GM19468 (cell line): Measurements from ENCODE around the gene SH2B2.

ENCODE experiments used
- ATAC-seq: cut with Tn5 transposase; IDR thresholded peaks from one replicate; pipeline ENCODE4 v1.9.1; 2021; ENCODE audit warnings: mild to moderate bottlenecking, moderate library complexity, moderate number of reproducible peaks; ENCODE audit not compliant: unreplicated experiment; ENCODE audit errors: extremely low read depth

SH2B2 gene

DNA sequence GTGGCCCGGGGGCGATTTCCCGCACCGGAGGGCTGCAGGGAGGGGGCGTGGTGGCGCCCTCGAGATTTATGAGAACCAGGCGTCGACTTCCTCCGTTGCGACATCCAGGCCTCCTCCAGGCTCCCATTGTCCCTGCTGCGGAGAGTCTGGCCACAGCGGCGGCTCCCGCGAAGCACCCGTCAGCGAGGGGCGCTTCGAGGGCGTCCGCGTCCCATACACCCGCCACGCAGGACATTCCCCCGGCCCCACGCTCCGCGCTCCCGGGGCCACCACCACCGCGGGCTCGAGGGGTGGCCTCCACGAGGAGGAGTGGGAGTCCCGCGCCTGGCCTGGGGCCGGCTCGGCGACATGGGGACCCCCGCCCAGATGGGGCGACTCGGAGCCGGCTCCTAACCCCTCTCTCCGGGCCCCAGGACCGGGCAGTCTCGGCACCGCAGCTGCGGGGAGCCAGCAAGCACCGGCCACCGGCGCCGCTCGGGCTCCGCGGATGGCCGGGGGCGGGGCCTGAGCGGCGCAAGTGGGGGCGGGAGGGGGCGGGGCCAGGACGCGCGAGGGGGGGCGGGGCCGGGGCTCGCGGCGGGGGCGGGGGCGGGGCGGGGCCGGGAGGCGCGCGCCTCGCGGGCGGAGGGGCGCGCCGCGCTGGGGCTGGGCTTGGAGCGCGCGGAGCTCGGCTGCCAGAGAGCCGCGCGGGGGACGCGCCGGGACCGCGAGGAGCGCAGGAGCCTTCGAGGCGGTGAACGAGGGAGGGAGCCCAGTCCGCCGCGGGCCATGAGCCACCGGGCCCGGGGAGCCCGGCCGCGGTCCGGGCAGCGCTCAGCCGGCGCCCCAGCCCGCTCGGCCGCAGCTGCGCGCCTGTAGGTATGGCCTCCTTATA is at the start of gene SH2B2:
Gene SH2B2, plus strand, starts transcription at position 632 of the 874 bp plus-strand sequence. CDS start 13,683 bp downstream, outside the sequence.
- ATAC-seq, result no peak

DNA sequence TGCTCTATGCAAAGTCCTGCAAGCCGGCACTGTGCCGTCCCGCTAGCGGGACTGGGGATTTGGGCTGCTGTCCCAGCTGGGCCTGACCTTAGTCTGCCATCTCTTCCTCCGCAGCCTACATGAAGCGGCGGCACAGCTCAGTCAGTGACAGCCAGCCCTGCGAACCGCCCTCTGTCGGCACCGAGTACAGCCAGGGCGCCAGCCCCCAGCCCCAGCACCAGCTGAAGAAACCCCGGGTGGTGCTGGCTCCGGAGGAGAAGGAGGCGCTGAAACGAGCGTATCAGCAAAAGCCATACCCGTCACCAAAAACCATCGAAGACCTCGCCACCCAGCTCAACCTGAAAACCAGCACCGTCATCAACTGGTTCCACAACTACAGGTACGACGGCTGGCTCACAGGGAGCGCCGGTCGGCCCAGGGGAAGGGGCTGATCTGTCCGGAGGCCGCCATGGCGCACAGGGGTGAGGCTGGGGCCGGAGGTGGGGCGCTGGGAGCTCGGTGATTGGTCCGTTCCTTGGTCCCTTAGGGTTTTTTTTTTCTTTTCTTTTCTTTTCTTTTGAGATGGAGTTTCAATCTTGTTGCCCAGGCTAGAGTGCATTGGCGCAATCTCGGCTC is 47.4 kb upstream of the SH2B2 start:
- no peak for ATAC-seq

DNA sequence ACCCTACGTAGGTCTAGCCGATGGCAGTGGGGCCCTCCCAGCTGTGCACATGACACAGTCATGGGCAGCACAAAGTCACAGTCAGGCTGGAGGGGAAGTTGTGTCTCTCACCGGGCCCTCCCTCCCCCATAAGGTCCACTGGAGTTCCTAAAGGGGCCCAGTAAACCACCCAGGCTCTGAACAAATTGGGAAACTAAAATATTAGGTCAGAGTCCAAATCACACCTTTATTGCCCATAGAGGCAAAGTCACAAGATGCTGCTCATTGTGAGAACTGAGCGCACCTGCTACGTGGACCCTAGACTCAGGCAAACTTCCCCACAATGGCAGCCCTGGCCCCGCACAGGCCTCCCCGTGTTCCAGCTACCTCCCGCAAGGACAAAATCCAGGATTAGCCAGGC is 45.2 kb upstream of the SH2B2 start:
- no peak for ATAC-seq

DNA sequence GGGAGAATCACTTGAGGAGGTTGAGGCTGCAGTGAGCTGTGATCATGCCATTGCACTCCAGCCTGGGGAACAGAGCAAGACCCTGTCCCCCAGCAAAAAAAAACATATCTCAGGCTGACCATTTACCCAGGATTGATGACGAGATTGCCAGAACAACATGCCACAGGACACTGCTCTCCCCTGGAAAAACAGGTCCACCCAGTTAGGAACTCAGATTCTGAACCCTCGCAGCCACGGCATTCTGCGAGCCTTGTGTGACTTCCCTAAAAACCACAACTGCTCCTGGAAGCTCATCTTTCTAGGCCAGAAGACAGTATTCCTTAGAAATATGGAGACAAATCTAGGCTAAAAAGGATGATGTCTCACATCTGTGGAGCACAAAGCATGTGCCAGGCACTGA is 42.1 kb upstream of the SH2B2 start:
- ATAC-seq, result no peak

DNA sequence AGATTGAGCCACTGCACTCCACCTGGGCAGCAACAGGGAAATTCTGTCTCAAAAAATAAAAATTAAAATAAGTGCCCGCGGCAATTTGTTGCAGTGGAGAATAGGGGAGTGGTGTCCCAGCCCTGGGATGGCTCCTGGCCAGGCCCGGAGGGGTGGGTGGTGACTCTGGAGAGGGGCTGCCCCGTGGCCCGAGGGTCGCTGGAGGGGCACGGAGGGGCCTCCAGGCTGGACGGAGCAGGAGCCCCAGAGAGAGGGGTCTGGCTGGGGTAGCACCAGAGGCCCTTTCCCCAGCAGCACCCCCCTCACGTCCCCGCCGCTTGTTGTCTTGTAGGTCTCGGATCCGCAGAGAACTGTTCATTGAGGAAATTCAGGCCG is 38.6 kb upstream of the SH2B2 start:
- no peak for ATAC-seq

DNA sequence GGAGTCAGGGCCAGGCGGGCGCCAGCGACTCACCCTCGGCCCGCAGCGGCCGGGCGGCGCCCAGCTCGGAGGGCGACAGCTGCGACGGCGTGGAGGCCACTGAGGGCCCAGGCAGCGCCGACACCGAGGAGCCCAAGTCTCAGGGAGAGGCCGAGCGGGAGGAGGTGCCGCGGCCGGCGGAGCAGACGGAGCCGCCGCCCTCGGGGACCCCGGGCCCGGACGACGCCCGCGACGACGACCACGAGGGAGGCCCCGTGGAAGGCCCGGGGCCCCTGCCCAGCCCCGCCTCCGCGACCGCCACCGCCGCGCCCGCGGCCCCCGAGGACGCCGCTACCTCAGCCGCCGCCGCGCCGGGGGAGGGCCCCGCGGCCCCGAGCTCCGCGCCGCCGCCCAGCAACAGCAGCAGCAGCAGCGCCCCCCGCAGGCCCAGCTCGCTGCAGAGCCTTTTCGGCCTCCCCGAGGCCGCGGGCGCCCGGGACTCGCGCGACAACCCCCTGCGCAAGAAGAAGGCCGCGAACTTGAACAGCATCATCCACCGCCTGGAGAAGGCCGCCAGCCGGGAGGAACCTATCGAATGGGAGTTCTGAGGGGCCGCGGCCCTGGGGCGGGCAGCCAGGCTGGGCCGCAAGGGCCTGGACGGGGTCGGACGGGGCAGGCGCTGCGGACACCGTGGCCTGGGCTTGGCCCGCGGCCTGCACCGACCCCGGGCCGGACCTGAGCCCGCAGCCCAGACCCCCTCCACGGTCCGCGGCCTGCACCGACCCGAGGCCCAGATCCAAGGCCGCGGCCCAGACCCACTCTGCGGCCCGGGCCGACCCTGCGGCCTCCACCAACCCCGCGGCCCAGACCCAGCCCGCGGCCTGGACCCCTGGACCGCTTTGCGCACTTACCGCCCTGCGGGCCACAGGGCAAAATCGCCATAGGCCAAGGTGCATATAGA is 37.9 kb upstream of the SH2B2 start:
- no peak for ATAC-seq

DNA sequence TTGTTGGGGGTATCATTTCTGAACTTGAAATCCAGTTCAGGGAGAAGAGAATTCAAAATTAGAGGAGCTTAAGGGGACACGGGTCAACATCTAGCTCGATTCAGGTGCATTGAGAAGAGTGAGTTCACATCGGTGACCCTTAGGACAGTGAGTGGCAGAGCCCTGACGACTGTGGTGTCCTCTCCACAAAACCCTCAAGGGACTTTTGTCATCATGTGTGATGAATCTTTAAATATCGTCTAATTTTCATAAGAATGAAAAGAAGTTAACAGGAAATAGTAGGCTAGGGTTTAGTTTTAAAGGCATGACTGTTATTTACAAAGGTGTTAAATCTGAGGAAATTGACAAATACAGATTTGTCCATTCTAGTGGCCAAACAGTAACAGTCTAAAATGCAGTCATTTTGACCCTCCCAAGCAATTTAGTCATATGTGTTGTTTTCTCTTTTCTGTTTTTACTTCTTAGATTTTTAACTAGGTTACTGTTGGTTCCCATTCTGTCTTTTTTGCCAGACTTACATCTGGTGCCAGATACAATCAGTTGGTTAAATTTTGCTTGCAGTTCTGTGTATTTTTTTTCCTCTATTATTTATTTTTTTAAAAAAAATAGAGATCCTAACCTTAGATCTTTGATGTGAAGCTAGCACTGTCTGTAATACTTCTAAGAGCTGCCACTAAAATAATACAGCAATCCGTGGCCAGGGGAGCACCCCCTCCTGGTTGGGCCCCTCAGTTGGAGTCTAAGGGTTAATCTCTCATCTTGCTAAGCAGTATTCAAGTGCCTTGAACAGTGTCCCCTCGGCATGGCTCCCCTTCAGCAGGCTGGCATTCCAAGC is 34.9 kb upstream of the SH2B2 start:
- ATAC-seq, result no peak

DNA sequence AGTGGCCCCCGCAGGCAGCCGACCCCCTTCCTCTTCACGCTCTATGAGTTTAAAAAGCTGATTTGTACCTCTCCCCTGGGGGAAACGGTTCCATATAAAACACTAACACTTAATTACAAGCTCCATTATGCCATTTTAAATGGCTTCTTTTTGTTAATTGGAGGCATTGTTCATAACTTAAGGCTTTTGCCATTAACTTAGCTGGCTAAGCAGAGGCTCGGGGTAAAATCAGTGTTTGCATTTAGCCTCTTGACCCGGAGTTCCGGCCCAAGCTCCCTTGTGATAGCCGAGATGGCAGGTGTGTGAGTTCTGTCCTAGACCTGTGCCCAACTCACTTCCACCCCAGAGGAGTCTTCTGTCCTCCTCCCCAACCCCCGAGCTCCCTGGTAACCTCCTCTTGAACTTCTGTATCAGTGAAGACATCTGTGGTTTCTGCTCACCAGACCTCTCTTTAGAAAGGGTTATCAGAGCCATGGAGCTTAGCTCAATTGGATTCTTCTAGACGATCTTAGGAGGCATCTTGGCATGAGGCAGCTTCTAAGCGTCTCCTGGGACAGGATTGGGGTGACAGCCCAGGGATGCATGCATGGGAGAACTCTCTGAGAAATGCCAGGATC is 34.2 kb upstream of the SH2B2 start:
- ATAC-seq, result no peak

DNA sequence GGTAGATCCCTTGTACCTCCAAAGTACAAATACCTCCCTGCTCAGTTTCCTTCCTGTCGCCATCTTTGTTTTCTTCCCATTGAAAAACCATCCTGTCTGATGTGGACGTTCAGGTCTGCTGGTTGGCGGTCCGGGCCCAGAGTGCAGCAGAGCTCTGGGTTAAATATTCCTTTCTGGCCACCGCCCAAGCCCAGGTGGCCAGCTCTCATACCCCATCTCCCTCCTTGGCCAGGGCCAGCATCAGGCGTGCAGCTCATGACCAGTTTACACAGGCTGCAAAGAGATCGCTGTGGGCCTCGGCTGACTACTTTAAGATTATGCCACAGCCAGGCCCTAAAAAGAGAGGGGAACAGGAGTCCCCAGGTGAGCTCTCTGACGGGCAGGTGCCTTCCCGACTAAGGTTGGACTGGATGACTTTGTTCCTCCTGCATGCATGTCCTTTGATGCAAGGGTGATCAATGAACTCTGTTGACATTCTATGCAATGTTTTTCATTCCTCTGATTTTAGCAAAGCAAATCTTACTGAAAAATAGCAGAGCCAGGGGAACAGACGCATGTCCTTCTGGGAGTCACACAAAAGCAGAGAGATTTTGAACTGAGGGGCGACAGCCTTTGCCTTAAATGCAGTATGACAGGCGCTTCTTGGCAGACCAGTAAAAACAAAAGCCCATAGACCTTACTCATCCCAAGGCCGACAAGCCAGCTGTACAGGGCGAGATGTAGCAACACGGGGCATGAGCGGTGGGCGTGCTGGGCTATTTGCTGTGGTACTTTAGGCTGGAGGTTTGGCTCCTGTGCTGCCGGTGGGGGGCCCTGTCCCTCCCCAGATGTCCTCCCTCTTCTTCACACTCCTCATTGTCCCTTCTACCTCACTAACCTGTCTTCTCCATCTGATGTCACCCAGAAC is 33.3 kb upstream of the SH2B2 start:
- ATAC-seq, result no peak

DNA sequence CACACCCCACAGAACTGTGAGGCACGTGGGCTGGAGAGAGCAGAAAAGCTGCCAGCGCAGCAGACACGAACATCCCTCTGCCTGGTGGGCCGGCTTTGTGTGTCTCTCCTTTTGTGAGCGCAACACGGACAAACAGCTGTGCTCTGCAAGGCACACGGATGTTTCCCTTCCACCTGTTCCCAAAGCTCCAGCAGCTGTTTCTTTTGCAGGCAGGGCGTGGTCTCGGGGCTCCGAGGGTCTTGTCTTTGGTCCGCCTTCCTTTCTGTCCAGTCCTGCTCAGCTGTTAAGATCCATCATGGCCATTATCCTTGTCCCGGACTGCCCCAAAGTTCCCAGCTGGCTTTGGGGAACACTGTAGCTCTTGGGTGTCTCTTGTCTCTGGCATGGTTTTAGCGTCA is 32.7 kb upstream of the SH2B2 start:
- no peak for ATAC-seq

DNA sequence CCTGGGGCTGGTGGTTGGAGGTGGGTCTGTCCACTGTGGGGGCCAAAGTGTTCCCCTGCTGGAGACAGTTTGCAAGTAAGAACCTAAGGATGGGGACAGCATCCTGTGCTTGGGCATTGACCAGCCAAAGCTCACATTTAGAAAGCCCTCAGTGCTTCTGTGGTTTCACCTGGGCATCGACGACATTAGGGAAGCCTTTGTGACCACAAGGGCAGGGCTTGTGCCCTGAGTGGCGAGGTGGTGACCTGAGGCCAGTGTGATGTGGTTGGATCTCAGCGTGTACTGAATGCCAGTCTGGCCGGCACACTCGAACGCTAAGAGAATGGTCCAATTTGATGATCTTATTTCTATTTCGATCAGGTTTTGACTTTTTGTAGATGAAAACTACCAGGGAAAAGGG is 32.1 kb upstream of the SH2B2 start:
- no peak for ATAC-seq

DNA sequence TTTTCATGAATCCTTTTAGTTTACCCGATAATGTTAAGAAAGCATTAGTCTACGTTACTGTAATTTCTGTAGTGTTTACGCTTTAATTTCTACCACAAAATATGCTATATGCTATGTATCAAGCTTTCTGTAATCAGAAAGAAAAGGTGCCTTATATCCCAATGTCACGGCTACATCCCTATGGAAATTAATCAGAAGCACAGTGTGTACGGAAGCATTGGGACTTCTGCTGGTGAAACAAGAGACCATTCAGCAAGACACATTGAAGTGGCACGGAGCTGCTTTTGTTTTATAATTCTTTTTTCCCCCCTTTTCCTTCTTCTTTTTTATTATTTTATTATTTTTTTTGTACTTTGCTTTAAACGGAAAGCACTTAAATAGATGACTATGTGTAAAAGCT is 31.2 kb upstream of the SH2B2 start:
- no peak for ATAC-seq

DNA sequence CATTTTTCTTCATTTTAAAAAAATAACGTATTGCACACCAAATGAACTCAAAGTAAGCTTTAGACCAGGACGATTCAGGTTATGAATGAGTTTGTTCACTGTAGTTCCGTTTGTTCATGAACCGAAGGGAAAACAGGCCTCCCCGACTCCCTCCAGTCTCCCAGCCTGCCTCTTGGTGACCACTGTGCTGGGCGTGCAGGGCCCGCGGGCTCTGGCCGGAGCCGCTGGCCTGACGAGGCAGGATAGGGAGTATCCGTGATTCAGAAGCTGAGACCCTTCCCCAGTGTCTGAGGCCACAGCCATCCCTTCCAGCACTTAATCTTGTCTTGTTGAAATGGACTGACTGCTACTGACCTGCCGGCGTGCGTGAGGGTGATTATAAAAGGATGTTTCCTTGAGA is 30.8 kb upstream of the SH2B2 start:
- ATAC-seq, result no peak

DNA sequence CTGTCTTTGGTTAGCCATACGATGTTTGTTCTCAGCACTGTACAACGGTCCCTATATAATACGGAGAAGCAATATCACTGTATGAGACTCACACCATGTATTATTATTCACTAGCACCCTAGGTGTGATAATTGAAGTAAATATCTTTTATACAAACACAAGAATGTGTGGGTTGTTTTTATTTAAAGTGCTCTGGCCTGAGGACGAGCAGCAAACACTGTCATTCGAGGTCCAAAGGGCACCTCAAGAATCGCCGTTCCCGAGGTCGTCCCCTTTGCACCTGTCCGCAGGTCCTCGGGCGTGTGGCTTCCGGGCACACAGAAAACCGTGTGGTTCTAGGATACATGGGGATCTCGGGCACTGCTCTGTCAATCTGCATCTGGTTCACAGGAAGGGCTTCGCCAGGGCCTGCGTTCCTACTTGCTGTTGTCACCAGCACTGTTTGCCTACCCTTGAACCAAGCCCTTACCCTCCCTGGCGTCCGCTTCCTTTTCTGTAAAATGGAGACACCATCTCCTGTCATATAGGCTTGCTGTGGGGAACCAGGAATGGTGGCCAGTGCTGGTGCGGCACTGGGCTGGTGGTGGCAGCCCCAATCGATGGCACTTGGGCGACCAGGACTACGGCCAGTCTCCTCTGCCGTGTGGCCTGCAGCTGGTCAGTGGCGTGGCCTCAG is 28.5 kb upstream of the SH2B2 start:
- ATAC-seq, result no peak

DNA sequence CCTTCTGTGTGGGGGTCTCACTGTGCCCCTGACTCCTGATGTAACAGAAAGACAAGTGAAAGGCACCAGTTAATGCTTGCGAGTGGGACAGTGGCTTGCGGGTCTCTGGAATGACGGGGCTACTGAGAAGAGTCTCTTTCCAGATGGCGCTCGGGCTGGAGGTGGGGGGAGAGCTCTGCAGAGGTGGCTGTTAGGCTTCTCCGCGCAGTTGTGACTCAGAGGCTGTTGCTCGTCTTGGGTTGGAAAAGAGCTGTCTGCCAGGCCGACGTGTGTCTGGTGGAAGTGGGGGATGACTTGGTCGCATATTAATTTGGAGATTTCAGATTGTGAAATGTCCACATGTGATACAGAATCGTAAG is 27.9 kb upstream of the SH2B2 start:
- no peak for ATAC-seq

DNA sequence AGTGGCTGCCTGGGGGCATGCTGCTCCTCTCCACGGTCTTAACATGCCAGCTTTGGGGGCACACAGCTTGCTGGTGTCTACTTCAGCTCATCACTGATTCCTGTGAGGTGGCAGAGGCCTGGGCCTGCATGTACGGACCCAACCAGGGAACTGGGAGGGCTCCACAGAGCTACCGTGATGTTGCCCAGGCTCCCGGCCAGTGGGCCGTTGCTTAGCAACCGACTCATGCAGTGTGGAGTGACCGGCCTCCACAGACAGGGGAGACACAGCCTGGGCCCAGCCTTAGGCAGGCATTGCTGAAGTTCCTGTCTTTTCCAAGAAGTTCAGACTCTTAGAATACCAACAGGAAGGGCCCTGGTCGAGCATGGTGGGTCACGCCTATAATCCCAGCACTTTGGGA is 25.8 kb upstream of the SH2B2 start:
- no peak for ATAC-seq

DNA sequence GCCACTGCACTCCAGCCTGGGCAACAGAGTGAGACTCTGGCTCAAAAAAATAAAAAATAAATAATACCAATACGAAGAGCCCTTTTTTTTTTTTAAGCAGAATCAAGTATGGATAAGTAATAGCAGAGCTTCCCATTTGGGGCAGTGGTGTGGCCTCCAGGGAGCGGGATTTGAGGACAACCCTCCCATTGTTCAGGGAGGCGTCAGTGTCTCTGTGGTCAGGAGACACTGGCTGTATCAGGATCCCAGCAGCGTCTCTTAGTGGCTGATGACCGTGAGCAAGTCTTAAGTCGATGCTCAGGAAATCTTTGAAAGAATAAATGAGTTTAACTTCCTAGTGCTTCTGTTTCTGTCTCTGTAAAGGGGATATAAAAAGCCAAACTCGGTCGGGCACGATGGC is 25.2 kb upstream of the SH2B2 start:
- ATAC-seq, result no peak

DNA sequence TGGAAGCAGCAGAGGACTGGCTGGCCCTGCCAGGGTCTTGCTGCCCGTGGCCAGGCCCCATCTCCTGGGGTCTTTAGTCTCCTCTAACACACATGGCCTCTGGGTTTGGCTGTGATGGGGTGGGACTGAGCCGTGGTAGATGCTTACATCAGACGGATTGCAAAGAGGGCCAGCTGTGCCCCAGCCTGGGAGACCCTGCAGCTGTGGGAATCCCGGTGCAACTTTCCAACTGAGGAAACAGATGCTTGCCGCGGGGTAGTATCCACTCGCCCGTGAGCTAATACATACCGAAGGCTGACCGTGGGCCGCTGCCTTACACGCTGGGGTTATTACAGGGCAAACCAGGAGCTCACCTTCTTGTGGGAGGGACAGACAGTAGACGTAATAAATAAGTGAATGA is 24.1 kb upstream of the SH2B2 start:
- ATAC-seq, result no peak
